GM12878 (cell line): ENCODE results near the gene NR6A1. TPM values are rescaled to one million over a fixed set of nuclear protein-coding genes. Genes with fewer than 3 reads are reported as not detected.

Experiments
- ATAC-seq: fragments of 200-7000 bp; cut with Tn5 transposase; 3 replicates; pipeline ENCODE4 v1.9.1; 2020; ENCODE audit warnings: mild to moderate bottlenecking, moderate library complexity
- BruUV-seq: library from RNA; stranded (reverse); fragments of 400-500 nt; replicated peaks from 2 replicates; lab custom pipeline; 2021; lab: Mats Ljungman, UMichigan
- CTCF ChIA-PET: fragments of 300-600 bp; sonication (Branson Sonifier 250); formaldehyde crosslinking; extraction: SDS; loops from one replicate; lab custom pipeline; 2021; ENCODE audit warnings: inconsistent platforms; lab: Yijun Ruan, JAX
- POLR2A ChIA-PET: fragments of 350-600 bp; formaldehyde crosslinking; extraction: SDS; loops from one replicate; lab custom pipeline; 2021; ENCODE audit warnings: inconsistent platforms; lab: Charles Lee
- RAD21 ChIA-PET: fragments of 300-600 bp; sonication (Branson Sonifier 250); formaldehyde crosslinking; loops from one replicate; lab custom pipeline; 2023; ENCODE audit warnings: antibody characterized with exemption; ENCODE audit not compliant: unreplicated experiment; lab: Charles Lee
- SMC1A ChIA-PET: fragments of 300-600 bp; sonication (Branson Sonifier 250); formaldehyde crosslinking; loops from one replicate; lab custom pipeline; 2023; ENCODE audit not compliant: unreplicated experiment, uncharacterized antibody; lab: Charles Lee
- DNase-seq: peaks from one replicate; pipeline ENCODE4 v3.0.0-alpha.2; 2011; ENCODE audit warnings: low read depth, low spot score
- FAIRE-seq: peaks from 3 replicates; lab custom pipeline; 2011; peaks lifted over from hg19 to GRCh38; lab: Jason Lieb, UNC
- H2AFZ ChIP-seq: 2 replicates; pipeline ENCODE4 v1.6.0; 2011; ENCODE audit warnings: low read depth, low read length, control low read depth; ENCODE audit not compliant: control insufficient read depth
- H3K27ac ChIP-seq: 2 replicates; pipeline ENCODE4 v1.5.1; 2011; ENCODE audit warnings: control low read depth; ENCODE audit not compliant: control insufficient read depth, insufficient read depth
- H3K27me3 ChIP-seq, 2 experiments: replicated peaks in 1 of 2; 2 replicates each; pipeline versions ENCODE4 v1.6.0 to v1.6.1; 2011; ENCODE audit warnings: low read length in 1 of 2; ENCODE audit not compliant: control insufficient read depth in 2 of 2, insufficient read depth in 2 of 2
- H3K36me3 ChIP-seq, 2 experiments: 2 replicates each; pipeline ENCODE4 v1.5.1; 2011; ENCODE audit warnings: low read length in 1 of 2; ENCODE audit not compliant: control insufficient read depth in 2 of 2, insufficient read depth in 2 of 2
- H3K4me1 ChIP-seq: 2 replicates; pipeline ENCODE4 v1.6.1; 2011; ENCODE audit warnings: mild to moderate bottlenecking, low read length, moderate library complexity, mixed read lengths; ENCODE audit not compliant: control insufficient read depth, insufficient read depth
- H3K4me2 ChIP-seq: 2 replicates; pipeline ENCODE4 v1.6.0; 2011; ENCODE audit warnings: control low read depth; ENCODE audit not compliant: control insufficient read depth, insufficient read depth
- H3K4me3 ChIP-seq: fragments of 200-600 bp; sonication (generic); 2 replicates; pipeline ENCODE4 v1.5.1; 2016
- H3K79me2 ChIP-seq: 2 replicates; pipeline ENCODE4 v1.6.0; 2011; ENCODE audit warnings: low read length; ENCODE audit not compliant: control insufficient read depth, insufficient read depth
- H3K9ac ChIP-seq: 2 replicates; pipeline ENCODE4 v1.8.0; 2011; ENCODE audit warnings: low read length, control low read depth, mixed read lengths; ENCODE audit not compliant: control insufficient read depth, insufficient read depth
- H3K9me3 ChIP-seq: replicated peaks from 3 replicates; pipeline ENCODE4 v1.5.1; 2011; ENCODE audit warnings: mild to moderate bottlenecking, low read length; ENCODE audit not compliant: control insufficient read depth, insufficient read depth
- H4K20me1 ChIP-seq: 2 replicates; pipeline ENCODE4 v1.6.0; 2011; ENCODE audit not compliant: control insufficient read depth, insufficient read depth
- CBFB ChIP-seq: IDR thresholded peaks from 2 replicates; pipeline ENCODE4 v1.6.1; 2016; ENCODE audit warnings: antibody characterized with exemption, low read depth
- MEF2A ChIP-seq: IDR thresholded peaks from 2 replicates; pipeline ENCODE4 v1.6.1; 2011; ENCODE audit warnings: low read depth, mild to moderate bottlenecking, low read length, moderate library complexity; ENCODE audit not compliant: insufficient read depth
- SPI1 ChIP-seq: IDR thresholded peaks from 2 replicates; pipeline ENCODE4 v1.6.1; 2011; ENCODE audit warnings: low read depth, mild to moderate bottlenecking, low read length, moderate library complexity, borderline replicate concordance; ENCODE audit not compliant: insufficient read depth
- YY1 ChIP-seq: IDR thresholded peaks from 2 replicates; pipeline ENCODE4 v1.6.1; 2011; ENCODE audit warnings: low read depth, mild to moderate bottlenecking, low read length
- ZNF384 ChIP-seq: IDR thresholded peaks from 2 replicates; pipeline ENCODE4 v1.6.1; 2012; ENCODE audit warnings: low read depth, mild to moderate bottlenecking, low read length, improper control_type of control experiment, borderline replicate concordance
- WGBS: methylation state at CpG from one replicate; pipeline ENCODE4 v1.1.6; 2016; ENCODE audit warnings: low lambda C conversion rate; ENCODE audit not compliant: insufficient replicate concordance, insufficient coverage; ENCODE audit errors: missing lambda C conversion rate; 5-methylcytosine and 5-hydroxymethylcytosine counted together
- in situ Hi-C: fragments of 300-500 bp; cut with MboI; formaldehyde crosslinking; loops from 9 replicates; pipeline ENCODE4 v1.14.3; 2018; ENCODE audit warnings: mixed read lengths
- intact Hi-C: fragments of 100-400 bp; cut with micrococcal nuclease; formaldehyde crosslinking; loops from one replicate; pipeline ENCODE4 v1.14.2; 2022; ENCODE audit not compliant: unreplicated experiment
- polyA plus RNA-seq, 11 experiments: library from polyadenylated mRNA; depleted of rRNA in 4 of 11; unstranded in 6 of 11; stranded (reverse) in 5 of 11; fragments of >200 nt; fragmentation: Nextera tagmentation in 4 of 11; fragmentation: Illumina TruSeq in 1 of 11; extraction: Ambion mirVana in 4 of 11; extraction: Trizol in 1 of 11; gene quantifications; 1 replicate in 1 of 11; 2 replicates in 10 of 11; pipeline versions ENCODE4 v1.2.1 to v1.2.3, GENCODE V29; 2011 to 2016; ENCODE audit warnings: inconsistent platforms in 2 of 11, missing spikeins in 2 of 11, low read depth in 1 of 11
- total RNA-seq, 4 experiments: library from RNA; depleted of rRNA in 3 of 4; stranded (reverse); fragments of >200 nt in 3 of 4; fragmentation: Illumina TruSeq in 1 of 4; extraction: Trizol in 1 of 4; gene quantifications; 2 replicates each; pipeline versions ENCODE4 v1.2.1 to v1.2.3, GENCODE V29; 2013 to 2021
- TF ChIP-seq, protein P1 (sequence below): IDR thresholded peaks from 2 replicates; pipeline ENCODE4 v1.6.1; 2012; ENCODE audit warnings: low read depth, low read length, improper control_type of control experiment
- TF ChIP-seq, protein P2 (sequence below): fragments of 450-650 bp; IDR thresholded peaks from 2 replicates; pipeline ENCODE4 v1.6.1; 2017; ENCODE audit warnings: borderline replicate concordance
- TF ChIP-seq, protein P3 (sequence below): fragments of 450-650 bp; IDR thresholded peaks from 2 replicates; pipeline ENCODE4 v1.6.1; 2018; ENCODE audit warnings: mild to moderate bottlenecking, low read depth, moderate library complexity; ENCODE audit not compliant: partially characterized antibody

The NR6A1 gene
- total and polyA plus RNA-seq, 10 of the 15 experiments (the other 5 are each of a cell fraction or from before 2014, with no cell fraction given), result 1.2 to 9.2 (median 4.6) TPM

DNA sequence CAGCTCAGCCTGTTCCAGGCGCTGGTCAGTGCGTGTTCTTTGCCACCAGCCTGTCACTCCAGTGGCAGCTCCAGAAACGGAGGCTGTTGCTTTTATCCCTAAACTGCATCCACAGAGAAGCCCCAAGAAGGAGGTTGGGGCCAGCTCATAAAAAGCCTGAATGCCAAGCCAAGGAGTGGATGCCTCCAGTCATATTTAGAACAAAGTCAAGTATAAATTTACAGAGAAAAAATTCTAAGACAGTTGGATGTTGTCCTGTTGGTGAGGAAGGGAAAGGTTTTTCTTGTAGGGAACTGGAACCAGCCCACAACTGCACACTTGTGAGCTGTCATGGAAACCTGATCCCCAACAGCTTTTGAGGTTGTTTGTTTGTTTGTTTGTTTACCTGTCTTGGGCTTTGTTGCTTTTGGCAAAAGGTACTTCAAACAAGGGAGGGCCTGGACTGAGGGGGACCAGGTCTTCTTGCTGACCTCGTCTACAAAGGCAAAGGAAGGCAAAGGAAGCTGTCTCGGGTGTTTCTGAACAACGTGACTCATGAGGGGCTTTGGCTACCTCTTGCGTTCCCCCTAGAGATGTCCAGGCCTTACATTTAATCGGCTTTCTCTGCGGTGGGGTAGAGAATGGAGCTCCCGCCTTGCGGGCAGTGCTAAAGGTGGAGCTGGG is 42.5 kb upstream of the NR6A1 start:
- no peak for FAIRE-seq
- TF ChIP-seq SPI1 (0 out of 2 replicates have a peak, but pooled peaks have one; percentile 5), CBFB (no peak), ZNF384 (no peak), MEF2A (no peak)
- TF ChIP-seq, all 136 proteins: peak for 1
- Histone ChIP-seq H3K36me3 (no peaks in the 10 kb centered on the region), H3K79me2 (no peaks in the 10 kb centered on the region), H3K27me3 (no peaks in the 10 kb centered on the region), H3K9ac (no peak overlapping the region), H3K9me3 (no peaks in the 10 kb centered on the region), H3K4me3 (no peak overlapping the region), H3K27ac (no peak overlapping the region), H3K4me2 (no peak overlapping the region), H2AFZ (no peak overlapping the region), H3K4me1 (peaks cover 4% of the 10 kb centered on the region), H4K20me1 (no peaks in the 10 kb centered on the region)
- ATAC-seq (no peak), DNase-seq (no peak)
- intact Hi-C loops, result no loop called here
- ChIA-PET POLR2A (no interaction called here), CTCF (interaction anchor here (0.9 to 1.4 kb wide), 8 partner anchors 10 to 40 kb away, joined by 3 to 6 read pairs (median 3); partner anchors contain the start of gene WDR38), RAD21 (interaction anchor here (1.1 kb wide), 1 partner anchor 12 kb away, joined by 3 read pairs; no protein-coding TSS in a partner anchor), SMC1A (interaction anchor here (0.7 to 2.0 kb wide), 5 partner anchors 9 to 80 kb away, joined by 3 to 6 read pairs (median 4); no protein-coding TSS in a partner anchor)
- in situ Hi-C loops, result no loop called here
- BruUV-seq, result no TSS peak
- 68% methylated on average over 11 of the region's 11 CpGs for WGBS

DNA sequence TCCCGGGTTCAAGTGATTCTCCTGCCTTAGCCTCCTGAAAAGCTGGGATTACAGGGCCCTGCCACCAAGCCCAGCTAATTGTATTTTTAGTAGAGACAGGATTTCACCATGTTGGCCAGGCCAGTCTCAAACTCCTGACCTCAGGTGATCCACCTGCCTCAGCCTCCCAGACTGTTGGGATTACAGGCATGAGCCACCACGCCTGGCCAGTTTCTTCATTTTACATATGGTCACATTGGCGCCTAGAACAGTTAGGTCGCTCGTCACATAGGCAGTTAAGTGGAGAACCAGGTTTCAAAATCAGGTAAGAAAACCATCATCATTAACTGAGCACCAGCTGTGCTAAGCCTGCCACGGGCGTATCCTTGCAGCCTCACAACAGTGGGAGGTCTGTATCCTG is 41.9 kb upstream of the NR6A1 start:
- in situ Hi-C loops, result no loop called here
- FAIRE-seq (no peak), DNase-seq (no peak), ATAC-seq (no peak)
- Histone ChIP-seq H3K4me1 (no peaks in the 10 kb centered on the region), H3K4me3 (no peak overlapping the region), H3K36me3 (no peaks in the 10 kb centered on the region), H3K27ac (no peak overlapping the region), H3K79me2 (no peaks in the 10 kb centered on the region), H2AFZ (no peak overlapping the region), H3K9ac (no peak overlapping the region), H3K27me3 (no peaks in the 10 kb centered on the region), H3K9me3 (no peaks in the 10 kb centered on the region), H4K20me1 (no peaks in the 10 kb centered on the region), H3K4me2 (no peak overlapping the region)
- WGBS, result 82% methylated on average over 7 of the region's 7 CpGs
- RAD21 ChIA-PET, result no interaction called here
- BruUV-seq, result no TSS peak
- SMC1A ChIA-PET, result interaction anchor here (0.9 to 2.0 kb wide), 4 partner anchors 9 to 16 kb away, joined by 3 to 6 read pairs (median 5); no protein-coding TSS in a partner anchor
- CTCF ChIA-PET, result interaction anchor here (0.9 to 1.4 kb wide), 2 partner anchors 10 to 33 kb away, joined by 3 to 6 read pairs; no protein-coding TSS in a partner anchor
- POLR2A ChIA-PET, result interaction anchor here (0.9 kb wide), 1 partner anchor 79 kb away, joined by 3 read pairs; no protein-coding TSS in a partner anchor
- intact Hi-C loops, result no loop called here
- TF ChIP-seq ZNF384 (no peak), YY1 (no peak)
- TF ChIP-seq, protein P1, sequence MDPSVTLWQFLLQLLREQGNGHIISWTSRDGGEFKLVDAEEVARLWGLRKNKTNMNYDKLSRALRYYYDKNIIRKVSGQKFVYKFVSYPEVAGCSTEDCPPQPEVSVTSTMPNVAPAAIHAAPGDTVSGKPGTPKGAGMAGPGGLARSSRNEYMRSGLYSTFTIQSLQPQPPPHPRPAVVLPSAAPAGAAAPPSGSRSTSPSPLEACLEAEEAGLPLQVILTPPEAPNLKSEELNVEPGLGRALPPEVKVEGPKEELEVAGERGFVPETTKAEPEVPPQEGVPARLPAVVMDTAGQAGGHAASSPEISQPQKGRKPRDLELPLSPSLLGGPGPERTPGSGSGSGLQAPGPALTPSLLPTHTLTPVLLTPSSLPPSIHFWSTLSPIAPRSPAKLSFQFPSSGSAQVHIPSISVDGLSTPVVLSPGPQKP, result no peak
- TF ChIP-seq, protein P2, sequence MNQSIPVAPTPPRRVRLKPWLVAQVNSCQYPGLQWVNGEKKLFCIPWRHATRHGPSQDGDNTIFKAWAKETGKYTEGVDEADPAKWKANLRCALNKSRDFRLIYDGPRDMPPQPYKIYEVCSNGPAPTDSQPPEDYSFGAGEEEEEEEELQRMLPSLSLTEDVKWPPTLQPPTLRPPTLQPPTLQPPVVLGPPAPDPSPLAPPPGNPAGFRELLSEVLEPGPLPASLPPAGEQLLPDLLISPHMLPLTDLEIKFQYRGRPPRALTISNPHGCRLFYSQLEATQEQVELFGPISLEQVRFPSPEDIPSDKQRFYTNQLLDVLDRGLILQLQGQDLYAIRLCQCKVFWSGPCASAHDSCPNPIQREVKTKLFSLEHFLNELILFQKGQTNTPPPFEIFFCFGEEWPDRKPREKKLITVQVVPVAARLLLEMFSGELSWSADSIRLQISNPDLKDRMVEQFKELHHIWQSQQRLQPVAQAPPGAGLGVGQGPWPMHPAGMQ, result no peak
- TF ChIP-seq, protein P3, sequence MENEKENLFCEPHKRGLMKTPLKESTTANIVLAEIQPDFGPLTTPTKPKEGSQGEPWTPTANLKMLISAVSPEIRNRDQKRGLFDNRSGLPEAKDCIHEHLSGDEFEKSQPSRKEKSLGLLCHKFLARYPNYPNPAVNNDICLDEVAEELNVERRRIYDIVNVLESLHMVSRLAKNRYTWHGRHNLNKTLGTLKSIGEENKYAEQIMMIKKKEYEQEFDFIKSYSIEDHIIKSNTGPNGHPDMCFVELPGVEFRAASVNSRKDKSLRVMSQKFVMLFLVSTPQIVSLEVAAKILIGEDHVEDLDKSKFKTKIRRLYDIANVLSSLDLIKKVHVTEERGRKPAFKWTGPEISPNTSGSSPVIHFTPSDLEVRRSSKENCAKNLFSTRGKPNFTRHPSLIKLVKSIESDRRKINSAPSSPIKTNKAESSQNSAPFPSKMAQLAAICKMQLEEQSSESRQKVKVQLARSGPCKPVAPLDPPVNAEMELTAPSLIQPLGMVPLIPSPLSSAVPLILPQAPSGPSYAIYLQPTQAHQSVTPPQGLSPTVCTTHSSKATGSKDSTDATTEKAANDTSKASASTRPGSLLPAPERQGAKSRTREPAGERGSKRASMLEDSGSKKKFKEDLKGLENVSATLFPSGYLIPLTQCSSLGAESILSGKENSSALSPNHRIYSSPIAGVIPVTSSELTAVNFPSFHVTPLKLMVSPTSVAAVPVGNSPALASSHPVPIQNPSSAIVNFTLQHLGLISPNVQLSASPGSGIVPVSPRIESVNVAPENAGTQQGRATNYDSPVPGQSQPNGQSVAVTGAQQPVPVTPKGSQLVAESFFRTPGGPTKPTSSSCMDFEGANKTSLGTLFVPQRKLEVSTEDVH, result no peak
